Measurements from ENCODE around the gene STXBP1. TPM values are rescaled to one million over a fixed set of nuclear protein-coding genes. Genes with fewer than 3 reads are reported as not detected.

Gene STXBP1
- total and polyA plus RNA-seq, 2 donors, result 13.7 to 28.9 TPM

Other genes with a start within 250 kb of the STXBP1 start
- 20.8 TPM for gene SLC2A8, start 215.1 kb upstream of the STXBP1 start, total RNA-seq
- gene SLC2A8, start 215.1 kb upstream of the STXBP1 start, polyA plus RNA-seq, result 140 TPM
- gene ZNF79, start 187.9 kb upstream of the STXBP1 start, total RNA-seq, result 10.7 TPM
- gene ZNF79, start 187.9 kb upstream of the STXBP1 start, polyA plus RNA-seq, result 6.7 TPM
- 973 TPM for gene RPL12, start 160.9 kb upstream of the STXBP1 start, total RNA-seq
- gene RPL12, start 160.9 kb upstream of the STXBP1 start, polyA plus RNA-seq, result 3,354 TPM
- gene LRSAM1, start 160.8 kb upstream of the STXBP1 start, total RNA-seq, result 12.6 TPM
- 21.2 TPM for gene LRSAM1, start 160.8 kb upstream of the STXBP1 start, polyA plus RNA-seq
- gene CFAP157, start 94.7 kb downstream of the STXBP1 start, total RNA-seq, result not detected
- 0.23 TPM for gene CFAP157, start 94.7 kb downstream of the STXBP1 start, polyA plus RNA-seq
- gene PTRH1, start 103.4 kb downstream of the STXBP1 start, total RNA-seq, result 5.7 TPM
- 29.8 TPM for gene PTRH1, start 103.4 kb downstream of the STXBP1 start, polyA plus RNA-seq
- gene TTC16, start 103.8 kb downstream of the STXBP1 start, total RNA-seq, result not detected
- gene TTC16, start 103.8 kb downstream of the STXBP1 start, polyA plus RNA-seq, result not detected
- 3.8 TPM for gene TOR2A, start 123.0 kb downstream of the STXBP1 start, total RNA-seq
- gene TOR2A, start 123.0 kb downstream of the STXBP1 start, polyA plus RNA-seq, result 16.5 TPM
- gene SH2D3C, start 166.4 kb downstream of the STXBP1 start, total RNA-seq, result 11.6 TPM
- 16.6 TPM for gene SH2D3C, start 166.4 kb downstream of the STXBP1 start, polyA plus RNA-seq
- gene CDK9, start 173.8 kb downstream of the STXBP1 start, total RNA-seq, result 30.1 TPM
- gene CDK9, start 173.8 kb downstream of the STXBP1 start, polyA plus RNA-seq, result 66.2 TPM
- gene FPGS, start 190.6 kb downstream of the STXBP1 start, total RNA-seq, result 18.6 TPM
- 57.7 TPM for gene FPGS, start 190.6 kb downstream of the STXBP1 start, polyA plus RNA-seq
- 16.4 TPM for gene ENG, start 242.4 kb downstream of the STXBP1 start, total RNA-seq
- 196 TPM for gene ENG, start 242.4 kb downstream of the STXBP1 start, polyA plus RNA-seq